Suprapubic skin (tissue), 3 donors: ENCODE measurements around the gene SYPL1.

ENCODE experiments used
- EP300 ChIP-seq: sonication (generic); formaldehyde crosslinking; IDR thresholded peaks from one replicate; pipeline ENCODE4 v1.6.1; 2017; ENCODE audit warnings: antibody characterized with exemption
- POLR2A ChIP-seq, 2 donors: fragments of 450-650 bp; IDR thresholded peaks; one replicate each; pipeline ENCODE4 v1.6.1; 2017; ENCODE audit warnings: antibody characterized with exemption in 2 of 2, mild to moderate bottlenecking in 2 of 2, moderate library complexity in 2 of 2
- TF ChIP-seq, protein P1 (sequence below), 2 donors: fragments of 200-600 bp in 1 of 2; fragments of 450-650 bp in 1 of 2; sonication (generic) in 1 of 2; IDR thresholded peaks; one replicate each; pipeline ENCODE4 v1.5.1; 2016 to 2019; ENCODE audit warnings: antibody characterized with exemption in 2 of 2, mild to moderate bottlenecking in 1 of 2, moderate library complexity in 1 of 2

DNA sequence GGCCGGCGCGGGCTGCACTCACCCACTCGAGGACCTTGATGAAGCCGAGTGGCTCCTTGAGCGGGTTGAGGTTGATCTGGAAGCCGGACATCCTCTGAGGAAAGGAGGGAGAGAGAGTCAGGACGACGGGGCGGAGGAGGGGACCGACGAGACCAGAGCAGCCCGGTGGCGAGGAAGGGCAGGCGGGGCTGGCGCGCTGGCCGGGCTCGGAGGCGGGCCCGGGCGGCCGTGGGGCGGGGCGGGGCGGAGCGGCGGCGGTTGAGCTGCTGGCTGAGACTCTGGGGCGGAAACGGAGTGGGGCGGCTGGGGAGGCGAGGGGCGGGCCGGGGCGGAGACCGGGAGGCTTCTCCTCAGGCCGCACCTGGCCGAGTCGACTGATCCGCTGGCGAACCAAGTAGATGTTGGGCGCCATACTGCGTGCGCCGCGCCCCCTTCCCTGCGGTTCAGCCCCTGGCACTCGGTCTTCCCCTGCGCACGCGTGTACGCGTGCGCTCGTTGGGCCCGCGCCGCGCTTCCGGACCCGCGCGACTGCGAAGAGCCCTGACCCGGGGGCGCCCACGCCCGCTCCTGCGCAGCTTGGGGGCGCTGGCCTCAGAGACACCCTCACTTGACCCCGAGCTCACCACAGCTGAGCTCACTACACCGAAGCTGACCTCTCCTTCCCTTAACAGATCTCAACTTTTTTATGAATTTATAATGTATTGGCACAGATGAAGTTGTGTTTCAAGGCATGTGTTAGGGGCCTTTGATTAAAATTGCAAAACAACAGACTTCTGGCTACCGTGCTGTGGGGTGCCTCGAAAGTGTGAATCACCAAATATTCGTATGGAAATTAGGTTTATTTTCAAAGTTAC lies at the start of gene SYPL1:
- TF ChIP-seq, protein P1, sequence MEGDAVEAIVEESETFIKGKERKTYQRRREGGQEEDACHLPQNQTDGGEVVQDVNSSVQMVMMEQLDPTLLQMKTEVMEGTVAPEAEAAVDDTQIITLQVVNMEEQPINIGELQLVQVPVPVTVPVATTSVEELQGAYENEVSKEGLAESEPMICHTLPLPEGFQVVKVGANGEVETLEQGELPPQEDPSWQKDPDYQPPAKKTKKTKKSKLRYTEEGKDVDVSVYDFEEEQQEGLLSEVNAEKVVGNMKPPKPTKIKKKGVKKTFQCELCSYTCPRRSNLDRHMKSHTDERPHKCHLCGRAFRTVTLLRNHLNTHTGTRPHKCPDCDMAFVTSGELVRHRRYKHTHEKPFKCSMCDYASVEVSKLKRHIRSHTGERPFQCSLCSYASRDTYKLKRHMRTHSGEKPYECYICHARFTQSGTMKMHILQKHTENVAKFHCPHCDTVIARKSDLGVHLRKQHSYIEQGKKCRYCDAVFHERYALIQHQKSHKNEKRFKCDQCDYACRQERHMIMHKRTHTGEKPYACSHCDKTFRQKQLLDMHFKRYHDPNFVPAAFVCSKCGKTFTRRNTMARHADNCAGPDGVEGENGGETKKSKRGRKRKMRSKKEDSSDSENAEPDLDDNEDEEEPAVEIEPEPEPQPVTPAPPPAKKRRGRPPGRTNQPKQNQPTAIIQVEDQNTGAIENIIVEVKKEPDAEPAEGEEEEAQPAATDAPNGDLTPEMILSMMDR (IDR thresholded peaks at IDR 0.05) = no peak
- no peak for TF ChIP-seq EP300
- TF ChIP-seq POLR2A (IDR thresholded peaks at IDR 0.05) = peak in 1 of 2 donors; percentile 11
